HCT116 (cell line): ENCODE results near the gene PDHX. TPM values are rescaled to one million over a fixed set of nuclear protein-coding genes. Genes with fewer than 3 reads are reported as not detected.

Experiments used
- ATAC-seq: fragments of 200-7000 bp; cut with Tn5 transposase; 2 replicates; pipeline ENCODE4 v1.9.1; 2020; ENCODE audit warnings: mild to moderate bottlenecking, moderate library complexity
- BruUV-seq: library from RNA; stranded (reverse); fragments of 400-500 nt; replicated peaks from 2 replicates; lab custom pipeline; 2021; lab: Mats Ljungman, UMichigan
- CTCF ChIA-PET: fragments of 300-600 bp; sonication (Branson Sonifier 250); formaldehyde crosslinking; loops from one replicate; lab custom pipeline; 2021; ENCODE audit warnings: antibody characterized with exemption; lab: Charles Lee
- POLR2A ChIA-PET: fragments of 300-600, 350-600 bp; sonication (Branson Sonifier 250); formaldehyde crosslinking; loops from one replicate; lab custom pipeline; 2021; ENCODE audit warnings: antibody characterized with exemption; lab: Charles Lee
- RAD21 ChIA-PET, 2 experiments: fragments of 300-600 bp; sonication (Branson Sonifier 250); formaldehyde crosslinking; loops; one replicate each; lab custom pipeline; 2023; ENCODE audit warnings: low total read pairs in 2 of 2; ENCODE audit not compliant: uncharacterized antibody in 2 of 2, unreplicated experiment in 2 of 2, low non-redundant PET in 1 of 2; lab: Charles Lee
- DNase-seq: peaks from one replicate; pipeline ENCODE4 v3.0.0-alpha.2; 2010; ENCODE audit warnings: low read depth, low spot score
- H2AFZ ChIP-seq: fragments of 200-600 bp; shearing (Covaris generic), sonication (generic); 2 replicates; pipeline ENCODE4 v1.6.1; 2017; ENCODE audit warnings: low read depth, mixed run types, mixed read lengths, antibody characterized with exemption, low read length; ENCODE audit not compliant: poor library complexity, severe bottlenecking
- H3K27ac ChIP-seq: 2 replicates; pipeline ENCODE4 v1.5.1; 2012; ENCODE audit warnings: low read depth, low read length
- H3K27me3 ChIP-seq: fragments of 200-600 bp; sonication (generic); 2 replicates; pipeline ENCODE4 v1.6.1; 2016; ENCODE audit warnings: mixed run types, low read length, mixed read lengths; ENCODE audit not compliant: insufficient read depth
- H3K36me3 ChIP-seq, 2 experiments: fragments of 200-500 bp in 1 of 2; fragments of 200-600 bp in 1 of 2; sonication (Bioruptor generic) in 1 of 2; sonication (generic) in 1 of 2; 2 replicates each; pipeline versions ENCODE4 v1.5.1 to v1.6.1; 2014 to 2016; ENCODE audit warnings: low read length in 2 of 2, inconsistent platforms in 1 of 2, mixed read lengths in 1 of 2, mixed run types in 1 of 2; ENCODE audit not compliant: insufficient read depth in 2 of 2, control insufficient read depth in 1 of 2
- H3K4me1 ChIP-seq, 2 experiments: fragments of 200-600 bp in 1 of 2; sonication (generic) in 1 of 2; 2 replicates each; pipeline versions ENCODE4 v1.5.1 to v1.6.1; 2012 to 2017; ENCODE audit warnings: low read length in 2 of 2, inconsistent platforms in 1 of 2, mild to moderate bottlenecking in 1 of 2, mixed read lengths in 1 of 2, mixed run types in 1 of 2, moderate library complexity in 1 of 2; ENCODE audit not compliant: insufficient read depth in 2 of 2, control insufficient read depth in 1 of 2
- H3K4me2 ChIP-seq: fragments of 200-600 bp; sonication (generic); 2 replicates; pipeline ENCODE4 v1.6.1; 2017; ENCODE audit warnings: mixed run types, low read length, mixed read lengths
- H3K4me3 ChIP-seq, 2 experiments: fragments of 200-600 bp in 1 of 2; sonication (generic) in 1 of 2; replicated peaks in 1 of 2; 2 replicates each; pipeline ENCODE4 v1.5.1; 2011 to 2016; ENCODE audit warnings: low read length in 2 of 2, control low read depth in 1 of 2, low read depth in 1 of 2, mild to moderate bottlenecking in 1 of 2, mixed read lengths in 1 of 2, mixed run types in 1 of 2
- H3K79me2 ChIP-seq: fragments of 200-600 bp; sonication (generic); 2 replicates; pipeline ENCODE4 v1.6.1; 2017; ENCODE audit warnings: mild to moderate bottlenecking, mixed run types, low read length, moderate library complexity, mixed read lengths; ENCODE audit not compliant: insufficient read depth
- H3K9ac ChIP-seq: fragments of 200-600 bp; sonication (generic); 2 replicates; pipeline ENCODE4 v1.6.1; 2016; ENCODE audit warnings: low read length, mixed read lengths
- H3K9me2 ChIP-seq: fragments of 200-600 bp; sonication (generic), shearing (Covaris generic); 2 replicates; pipeline ENCODE4 v1.6.1; 2017; ENCODE audit warnings: mixed run types, mild to moderate bottlenecking, moderate library complexity; ENCODE audit not compliant: insufficient read depth
- H3K9me3 ChIP-seq, 2 experiments: fragments of 200-500 bp in 1 of 2; fragments of 200-600 bp in 1 of 2; sonication (Bioruptor generic) in 1 of 2; sonication (generic) in 1 of 2; 2 replicates each; pipeline ENCODE4 v1.6.1; 2014 to 2017; ENCODE audit warnings: low read length in 2 of 2, mixed read lengths in 2 of 2, inconsistent platforms in 1 of 2, low read depth in 1 of 2, mild to moderate bottlenecking in 1 of 2, mixed run types in 1 of 2, moderate library complexity in 1 of 2; ENCODE audit not compliant: control insufficient read depth in 1 of 2, insufficient read depth in 1 of 2
- H4K20me1 ChIP-seq: fragments of 200-600 bp; sonication (generic), shearing (Covaris generic); 2 replicates; pipeline ENCODE4 v1.6.1; 2017; ENCODE audit warnings: mixed run types, mild to moderate bottlenecking, moderate library complexity; ENCODE audit not compliant: insufficient read depth
- CBX3 ChIP-seq: IDR thresholded peaks from 2 replicates; pipeline ENCODE4 v1.6.1; 2012; ENCODE audit warnings: low read depth
- CEBPB ChIP-seq: IDR thresholded peaks from 2 replicates; pipeline ENCODE4 v1.6.1; 2012; ENCODE audit warnings: low read depth
- CTCF ChIP-seq, 3 experiments: fragments of 200-600 bp in 1 of 3; sonication (generic) in 1 of 3; IDR thresholded peaks in 2 of 3; conservative IDR thresholded peaks in 1 of 3; 2 replicates each; pipeline ENCODE4 v1.5.1; 2012 to 2017; ENCODE audit warnings: low read depth in 2 of 3, low read length in 2 of 3, antibody characterized with exemption in 1 of 3, borderline replicate concordance in 1 of 3, control low read depth in 1 of 3, mild to moderate bottlenecking in 1 of 3, mixed read lengths in 1 of 3, mixed run types in 1 of 3, moderate library complexity in 1 of 3; ENCODE audit not compliant: insufficient read depth in 1 of 3
- EGR1 ChIP-seq: IDR thresholded peaks from 2 replicates; pipeline ENCODE4 v1.6.1; 2012; ENCODE audit warnings: low read depth
- EZH2phosphoT487 ChIP-seq: fragments of 200-600 bp; IDR thresholded peaks from 2 replicates; pipeline ENCODE4 v1.6.1; 2018; ENCODE audit warnings: antibody characterized with exemption, borderline replicate concordance
- JUND ChIP-seq: IDR thresholded peaks from 2 replicates; pipeline ENCODE4 v1.6.1; 2012
- MAX ChIP-seq: IDR thresholded peaks from 2 replicates; pipeline ENCODE4 v1.6.1; 2012
- POLR2A ChIP-seq: IDR thresholded peaks from 2 replicates; pipeline ENCODE4 v1.7.0; 2011; ENCODE audit warnings: borderline replicate concordance; ENCODE audit not compliant: insufficient read depth, insufficient read length; ENCODE audit errors: extremely low read depth
- RAD21 ChIP-seq: IDR thresholded peaks from 2 replicates; pipeline ENCODE4 v1.6.1; 2012; ENCODE audit warnings: low read depth, mild to moderate bottlenecking
- SIN3A ChIP-seq: IDR thresholded peaks from 2 replicates; pipeline ENCODE4 v1.6.1; 2012; ENCODE audit warnings: low read depth
- SP1 ChIP-seq: IDR thresholded peaks from 2 replicates; pipeline ENCODE4 v1.6.1; 2012; ENCODE audit warnings: low read depth
- SRF ChIP-seq: IDR thresholded peaks from 2 replicates; pipeline ENCODE4 v1.6.1; 2012; ENCODE audit warnings: low read depth
- TCF7L2 ChIP-seq: IDR thresholded peaks from 2 replicates; pipeline ENCODE4 v1.7.0; 2011; ENCODE audit warnings: borderline replicate concordance, inconsistent platforms; ENCODE audit not compliant: insufficient read depth, insufficient read length; ENCODE audit errors: extremely low read depth
- ZBTB33 ChIP-seq: IDR thresholded peaks from 2 replicates; pipeline ENCODE4 v1.6.1; 2011; ENCODE audit warnings: mild to moderate bottlenecking, low read length, moderate library complexity; ENCODE audit not compliant: insufficient replicate concordance; ENCODE audit errors: extremely low read depth
- ZFX ChIP-seq: fragments of 450-650 bp; IDR thresholded peaks from 2 replicates; pipeline ENCODE4 v1.6.1; 2017
- ZNF274 ChIP-seq: fragments of 200-500 bp; sonication (Bioruptor generic); IDR thresholded peaks from 2 replicates; pipeline ENCODE4 v1.6.1; 2014; ENCODE audit warnings: mild to moderate bottlenecking, low read depth, low read length, inconsistent platforms
- intact Hi-C: fragments of 100-400 bp; cut with micrococcal nuclease; formaldehyde crosslinking; loops from 2 replicates; pipeline ENCODE4 v1.10.0; 2022
- total RNA-seq: library from RNA; stranded (reverse); gene quantifications from one replicate; pipeline ENCODE4 v1.2.1, GENCODE V29; 2021; ENCODE audit not compliant: unreplicated experiment

The PDHX gene
- total RNA-seq, 1 experiment from 2014 or later = 36.6 TPM

GRCh38 chr11:34957606-34958005, 41.2 kb downstream of the PDHX start:
- no peak overlapping the region for H3K4me3 ChIP-seq
- intact Hi-C loops = no loop called here
- no peak overlapping the region for H2AFZ ChIP-seq
- TF ChIP-seq CTCF (IDR thresholded peaks at IDR 0.05 in 2 of 3, conservative IDR thresholded peaks at IDR 0.05 in 1 of 3; ENCODE audit: borderline replicate concordance in 1 of 3, insufficient read depth in 1 of 3, low read depth in 2 of 3, low read length in 2 of 3) = no peak
- no peak for TF ChIP-seq CEBPB
- no peak for TF ChIP-seq MAX
- TF ChIP-seq RAD21 = no peak
- no peak for TF ChIP-seq JUND
- TF ChIP-seq ZFX = no peak
- TF ChIP-seq, all 23 proteins: peak for 0
- Histone ChIP-seq H3K27me3 (no peaks in the 10 kb centered on the region), H3K27ac (no peak overlapping the region), H3K9ac (no peak overlapping the region), H3K9me3 (no peaks in the 10 kb centered on the region), H3K36me3 (no peaks in the 10 kb centered on the region), H4K20me1 (no peaks in the 10 kb centered on the region), H3K79me2 (no peaks in the 10 kb centered on the region), H3K4me2 (no peak overlapping the region), H3K4me1 (no peaks in the 10 kb centered on the region), H3K9me2 (no peaks in the 10 kb centered on the region)
- ChIA-PET CTCF (no interaction called here), POLR2A (no interaction called here), RAD21 (no interaction called here)
- no TSS peak for BruUV-seq
- DNase-seq (no peak), ATAC-seq (no peak)

GRCh38 chr11:34959770-34960169, 43.4 kb downstream of the PDHX start:
- RAD21 ChIA-PET = no interaction called here
- Histone ChIP-seq H3K4me2 (no peak overlapping the region), H2AFZ (no peak overlapping the region), H3K27me3 (no peaks in the 10 kb centered on the region), H3K9ac (no peak overlapping the region), H3K9me2 (no peaks in the 10 kb centered on the region), H3K9me3 (no peaks in the 10 kb centered on the region), H3K4me3 (no peak overlapping the region), H3K36me3 (no peaks in the 10 kb centered on the region), H3K27ac (no peak overlapping the region), H4K20me1 (no peaks in the 10 kb centered on the region), H3K79me2 (no peaks in the 10 kb centered on the region), H3K4me1 (no peaks in the 10 kb centered on the region)
- ATAC-seq (no peak), DNase-seq (no peak)
- intact Hi-C loops = no loop called here
- POLR2A ChIA-PET = no interaction called here
- CTCF ChIA-PET = no interaction called here
- no TSS peak for BruUV-seq
- TF ChIP-seq EGR1 = no peak
- TF ChIP-seq SP1 = no peak
- TF ChIP-seq ZBTB33 = no peak
- TF ChIP-seq CTCF (IDR thresholded peaks at IDR 0.05 in 2 of 3, conservative IDR thresholded peaks at IDR 0.05 in 1 of 3; ENCODE audit: borderline replicate concordance in 1 of 3, insufficient read depth in 1 of 3, low read depth in 2 of 3, low read length in 2 of 3) = no peak
- no peak for TF ChIP-seq TCF7L2
- TF ChIP-seq RAD21 = no peak
- TF ChIP-seq EZH2phosphoT487 = no peak
- TF ChIP-seq SIN3A = no peak
- no peak for TF ChIP-seq POLR2A
- no peak for TF ChIP-seq CBX3
- TF ChIP-seq ZNF274 = no peak
- no peak for TF ChIP-seq SRF
